ENCODE data around the gene MYO1E.
"Not testable (repeated sequence)": the region's sequence is repeated elsewhere in the genome, so short reads cannot be mapped to it uniquely, and the experiment has no call there.

Gene MYO1E

DNA sequence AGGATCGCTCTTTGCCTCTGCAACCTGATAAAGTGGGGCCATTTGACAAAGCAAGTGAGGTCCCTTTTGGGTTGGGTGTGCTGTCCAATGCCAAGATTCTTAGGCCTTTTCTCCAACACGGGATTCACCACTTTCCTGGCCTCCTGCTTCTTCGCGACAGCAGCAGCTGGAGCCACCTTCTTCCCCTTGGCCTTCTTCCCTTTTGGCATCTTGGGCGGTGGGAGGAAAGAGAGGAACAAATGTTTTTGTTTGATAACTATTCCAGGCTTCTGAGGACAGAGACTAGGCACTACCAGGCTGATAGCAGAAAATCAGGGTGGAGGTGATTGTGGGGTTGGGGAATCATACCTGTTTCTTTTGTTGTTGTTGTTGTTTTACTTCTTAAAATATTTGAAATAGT lies 35.3 kb upstream of the MYO1E start:
- no peak overlapping the region for H3K27ac ChIP-seq
- TF ChIP-seq ZFX (IDR thresholded peaks at IDR 0.05; ENCODE audit: borderline replicate concordance), result no peak
- TF ChIP-seq, protein P1, sequence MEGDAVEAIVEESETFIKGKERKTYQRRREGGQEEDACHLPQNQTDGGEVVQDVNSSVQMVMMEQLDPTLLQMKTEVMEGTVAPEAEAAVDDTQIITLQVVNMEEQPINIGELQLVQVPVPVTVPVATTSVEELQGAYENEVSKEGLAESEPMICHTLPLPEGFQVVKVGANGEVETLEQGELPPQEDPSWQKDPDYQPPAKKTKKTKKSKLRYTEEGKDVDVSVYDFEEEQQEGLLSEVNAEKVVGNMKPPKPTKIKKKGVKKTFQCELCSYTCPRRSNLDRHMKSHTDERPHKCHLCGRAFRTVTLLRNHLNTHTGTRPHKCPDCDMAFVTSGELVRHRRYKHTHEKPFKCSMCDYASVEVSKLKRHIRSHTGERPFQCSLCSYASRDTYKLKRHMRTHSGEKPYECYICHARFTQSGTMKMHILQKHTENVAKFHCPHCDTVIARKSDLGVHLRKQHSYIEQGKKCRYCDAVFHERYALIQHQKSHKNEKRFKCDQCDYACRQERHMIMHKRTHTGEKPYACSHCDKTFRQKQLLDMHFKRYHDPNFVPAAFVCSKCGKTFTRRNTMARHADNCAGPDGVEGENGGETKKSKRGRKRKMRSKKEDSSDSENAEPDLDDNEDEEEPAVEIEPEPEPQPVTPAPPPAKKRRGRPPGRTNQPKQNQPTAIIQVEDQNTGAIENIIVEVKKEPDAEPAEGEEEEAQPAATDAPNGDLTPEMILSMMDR (IDR thresholded peaks at IDR 0.05), result no peak

DNA sequence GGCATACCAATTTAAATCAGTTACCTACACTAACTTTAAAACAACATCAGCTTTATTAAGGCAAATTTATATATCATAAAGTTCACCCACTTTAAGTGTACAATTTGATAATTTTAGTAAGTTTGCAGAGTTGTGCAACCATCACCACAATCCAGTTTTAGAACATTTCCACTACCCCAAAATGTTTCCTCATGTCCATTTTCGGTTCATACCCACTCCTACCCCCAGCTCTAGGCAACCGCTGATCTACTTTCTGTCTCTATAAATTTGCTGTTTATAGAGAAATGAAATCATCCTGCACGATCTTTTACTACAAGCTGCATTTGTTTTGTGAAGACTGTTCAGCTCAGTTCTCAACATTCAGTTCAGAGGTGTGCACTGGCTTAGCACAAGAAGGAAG lies 33.8 kb upstream of the MYO1E start:
- no peak for TF ChIP-seq ZFX (IDR thresholded peaks at IDR 0.05; ENCODE audit: borderline replicate concordance)
- TF ChIP-seq, protein P1 (IDR thresholded peaks at IDR 0.05), result no peak
- no peak overlapping the region for H3K27ac ChIP-seq

DNA sequence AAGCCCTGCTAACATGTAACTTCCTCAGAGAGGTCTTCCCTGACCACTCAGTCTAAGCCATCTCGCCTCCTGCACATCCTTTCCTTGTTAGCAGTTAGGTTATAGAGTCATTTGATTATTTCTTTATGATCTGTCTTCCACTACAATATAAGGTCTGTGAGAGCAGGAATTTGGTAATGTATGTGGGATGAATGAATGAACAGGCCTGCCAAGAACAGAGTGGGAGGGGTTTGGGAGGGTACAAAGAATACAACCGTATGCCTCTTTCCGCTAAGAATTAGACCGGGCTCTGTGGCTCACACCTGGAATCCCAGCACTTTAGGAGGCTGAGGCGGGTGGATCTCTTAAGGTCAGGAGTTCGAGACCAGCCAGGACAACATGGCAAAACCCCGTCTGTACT lies 32.4 kb upstream of the MYO1E start:
- TF ChIP-seq, protein P1 (IDR thresholded peaks at IDR 0.05), result no peak
- TF ChIP-seq ZFX (IDR thresholded peaks at IDR 0.05; ENCODE audit: borderline replicate concordance), result no peak
- H3K27ac ChIP-seq, result no peak overlapping the region

- H3K27ac ChIP-seq, result no peak overlapping the region
- TF ChIP-seq ZFX (IDR thresholded peaks at IDR 0.05; ENCODE audit: borderline replicate concordance), result no peak
- TF ChIP-seq, protein P1 (IDR thresholded peaks at IDR 0.05), result no peak
Measured at GRCh38 chr15:59401824-59402569, 29.3 kb upstream of the MYO1E start.

DNA sequence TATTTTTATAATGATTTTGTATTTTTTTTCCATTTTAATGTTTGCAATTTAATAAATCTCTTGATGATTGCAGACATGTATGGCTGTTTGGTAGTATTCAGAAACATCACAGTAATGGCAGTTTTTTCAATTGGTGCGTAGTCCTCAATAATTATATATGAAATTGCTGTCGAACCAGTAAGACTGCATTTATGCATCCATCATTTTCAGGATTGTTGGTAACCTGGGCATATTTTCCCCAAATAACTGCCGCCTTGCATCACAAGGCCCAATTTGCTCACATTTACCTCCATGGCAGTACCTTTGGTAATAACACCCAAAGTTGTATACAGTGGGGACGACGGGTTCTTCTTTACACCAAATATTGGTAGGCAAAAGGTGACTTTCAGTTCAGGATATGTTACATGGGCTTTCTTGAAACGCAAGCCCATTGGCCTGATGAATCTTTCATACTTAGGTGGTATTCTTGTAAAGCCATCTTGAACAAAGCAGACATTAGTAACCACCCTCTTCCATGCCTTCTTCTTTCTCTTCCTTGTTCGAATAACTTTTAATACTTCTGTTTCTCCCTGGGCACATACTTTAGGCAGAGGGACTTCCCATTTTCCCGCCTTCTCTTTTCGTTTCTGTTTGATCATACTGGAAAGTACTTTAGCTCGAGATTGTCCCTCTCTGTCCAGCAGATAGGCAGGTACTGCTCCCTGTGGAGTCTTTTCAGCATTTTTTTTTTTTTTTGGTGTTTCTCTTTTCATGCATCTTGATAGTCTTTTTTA lies 28.6 kb upstream of the MYO1E start:
- H3K27ac ChIP-seq, result not testable (repeated sequence)

DNA sequence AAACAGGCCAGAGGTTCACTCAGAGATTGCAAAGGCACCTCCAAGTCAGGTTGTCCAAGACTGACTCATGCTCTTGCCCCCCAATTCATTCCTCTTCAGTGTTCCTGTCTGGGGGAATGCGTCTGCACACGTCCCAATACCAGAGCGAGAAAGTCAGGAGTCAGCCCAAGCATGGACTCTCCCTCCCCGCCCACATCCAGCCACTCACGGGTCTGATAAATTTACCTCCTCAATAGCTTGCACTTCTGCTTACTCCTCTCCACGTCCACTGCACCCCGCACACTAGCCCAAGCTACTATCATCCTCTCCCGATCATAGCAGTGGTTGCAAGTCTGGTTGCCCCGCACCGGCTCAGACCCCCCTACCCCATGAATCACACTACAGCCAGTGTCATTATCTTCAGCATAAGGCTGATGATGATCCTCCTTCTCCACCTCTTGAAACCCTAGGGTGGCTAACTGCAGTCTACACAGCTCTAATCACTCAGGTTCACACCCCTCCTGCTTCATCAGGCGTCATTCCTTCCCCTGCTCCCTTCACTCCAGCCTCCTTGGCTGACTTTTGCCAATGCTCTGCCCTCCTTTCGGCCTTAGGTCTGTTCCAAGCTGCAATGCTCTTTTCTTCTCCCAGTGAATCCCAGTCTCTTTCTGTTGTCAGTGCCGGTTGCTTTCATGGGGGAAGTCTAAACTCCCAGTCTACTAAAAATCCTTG lies 27.6 kb upstream of the MYO1E start:
- TF ChIP-seq ZFX (IDR thresholded peaks at IDR 0.05; ENCODE audit: borderline replicate concordance), result no peak
- TF ChIP-seq, protein P1 (IDR thresholded peaks at IDR 0.05), result no peak
- no peak overlapping the region for H3K27ac ChIP-seq

DNA sequence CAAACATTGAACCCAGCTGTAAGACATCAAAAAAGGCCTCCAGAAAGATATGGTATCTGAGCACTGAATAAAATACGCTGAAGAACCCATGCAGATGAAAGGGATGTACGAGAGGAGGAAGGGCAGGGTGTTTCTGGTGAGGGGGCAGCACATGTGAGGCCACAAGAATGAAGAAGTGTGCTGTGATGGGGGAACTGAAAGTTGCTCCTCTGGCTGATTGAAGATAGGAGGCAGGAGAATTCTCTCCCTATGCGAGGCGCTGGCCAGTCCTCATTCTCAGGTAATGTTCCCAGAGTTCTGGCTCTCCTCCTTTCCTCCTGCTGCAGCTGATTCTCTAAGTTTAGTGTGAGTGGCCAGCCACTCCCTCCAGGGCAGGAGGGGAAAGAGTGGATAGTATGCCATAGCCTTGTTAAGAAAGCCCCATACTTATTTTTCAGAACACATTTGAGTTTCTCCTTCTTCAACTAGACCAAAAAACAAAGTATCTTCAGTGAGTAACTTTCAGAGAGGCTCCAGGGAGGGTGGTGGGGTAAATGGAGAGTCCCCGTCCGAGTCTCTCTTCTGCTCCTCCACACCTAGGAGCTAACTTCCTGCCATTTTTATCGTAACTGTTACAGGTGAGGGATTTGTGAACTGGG lies 26.9 kb upstream of the MYO1E start:
- no peak overlapping the region for H3K27ac ChIP-seq

More for the DNA sequence above, 26.9 kb upstream of the MYO1E start:
- TF ChIP-seq, protein P1 (IDR thresholded peaks at IDR 0.05), result no peak
- no peak for TF ChIP-seq ZFX (IDR thresholded peaks at IDR 0.05; ENCODE audit: borderline replicate concordance)
